Esophagus muscularis mucosa (tissue), 4 donors: ENCODE results near the gene TOLLIP. TPM values are rescaled to one million over a fixed set of nuclear protein-coding genes. Genes with fewer than 3 reads are reported as not detected.
A peak's percentile ranks its signal among the peaks of the same experiment; 100 is the strongest.
"Not testable (repeated sequence)": the region's sequence is repeated elsewhere in the genome, so short reads cannot be mapped to it uniquely, and the experiment has no call there.

Experiments
- DNase-seq: peaks from one replicate; pipeline ENCODE4 v3.0.0-alpha.2; 2017; ENCODE audit errors: extremely low spot score
- H3K27ac ChIP-seq, 4 donors: fragments of 200-600 bp; sonication (generic); replicated peaks in 1 of 4; 1 replicate in 3 of 4; 2 replicates in 1 of 4; pipeline ENCODE4 v1.5.1; 2016 to 2019; ENCODE audit warnings: mild to moderate bottlenecking in 1 of 4
- H3K27me3 ChIP-seq, 4 donors: fragments of 200-600 bp; sonication (generic); one replicate each; pipeline versions ENCODE4 v1.5.1 to v1.6.0; 2016 to 2019
- H3K36me3 ChIP-seq, 4 donors: fragments of 200-600 bp; sonication (generic); one replicate each; pipeline ENCODE4 v1.5.1; 2016 to 2019
- H3K4me1 ChIP-seq, 4 donors: fragments of 200-600 bp; sonication (generic); one replicate each; pipeline ENCODE4 v1.5.1; 2016 to 2019
- H3K4me3 ChIP-seq, 4 donors: fragments of 200-600 bp; sonication (generic); 1 replicate in 2 of 4; 2 replicates in 2 of 4; pipeline ENCODE4 v1.5.1; 2016 to 2019; ENCODE audit warnings: mild to moderate bottlenecking in 4 of 4, moderate library complexity in 1 of 4
- H3K9me3 ChIP-seq, 4 donors: fragments of 200-600 bp; sonication (generic); 1 replicate in 3 of 4; 2 replicates in 1 of 4; pipeline ENCODE4 v1.5.1; 2016 to 2019
- CTCF ChIP-seq, 3 experiments: fragments of 200-600 bp in 2 of 3; fragments of 450-650 bp in 1 of 3; sonication (generic) in 2 of 3; IDR thresholded peaks; one replicate each; pipeline ENCODE4 v1.5.1; 2017 to 2019; ENCODE audit warnings: antibody characterized with exemption in 3 of 3, mild to moderate bottlenecking in 2 of 3, moderate library complexity in 1 of 3
- EP300 ChIP-seq: sonication (generic); formaldehyde crosslinking; IDR thresholded peaks from one replicate; pipeline ENCODE4 v1.6.1; 2017; ENCODE audit warnings: antibody characterized with exemption
- POLR2A ChIP-seq: fragments of 450-650 bp; IDR thresholded peaks from one replicate; pipeline ENCODE4 v1.6.1; 2017; ENCODE audit warnings: antibody characterized with exemption, moderate library complexity, mild to moderate bottlenecking, low read depth
- POLR2AphosphoS5 ChIP-seq, 2 donors: sonication (generic); formaldehyde crosslinking; IDR thresholded peaks; one replicate each; pipeline ENCODE4 v1.6.1; 2017; ENCODE audit warnings: antibody characterized with exemption in 2 of 2
- WGBS: methylation state at CpG from one replicate; pipeline ENCODE4 v1.1.5; 2018; 5-methylcytosine and 5-hydroxymethylcytosine counted together
- intact Hi-C: fragments of 100-400 bp; cut with DNase I; formaldehyde crosslinking; loops from one replicate; pipeline ENCODE4 v1.15.1; 2023
- total RNA-seq, 4 donors: library from RNA; depleted of rRNA; stranded (reverse); fragments of >200 nt; gene quantifications; one replicate each; pipeline versions ENCODE4 v1.1.0 to v1.2.1, GENCODE V29; 2016

Gene TOLLIP
- total RNA-seq, 4 donors from 2014 or later, result 33.2 to 71.6 (median 58.6) TPM

- WGBS, result 94% methylated on average over 9 of the region's 9 CpGs
- TF ChIP-seq POLR2A (no peak), POLR2AphosphoS5 (IDR thresholded peaks at IDR 0.05) (no peak), CTCF (IDR thresholded peaks at IDR 0.05) (no peak), EP300 (no peak)
These were observed 41.9 kb downstream of the TOLLIP start for GRCh38 chr11:1267441-1268100.

DNA sequence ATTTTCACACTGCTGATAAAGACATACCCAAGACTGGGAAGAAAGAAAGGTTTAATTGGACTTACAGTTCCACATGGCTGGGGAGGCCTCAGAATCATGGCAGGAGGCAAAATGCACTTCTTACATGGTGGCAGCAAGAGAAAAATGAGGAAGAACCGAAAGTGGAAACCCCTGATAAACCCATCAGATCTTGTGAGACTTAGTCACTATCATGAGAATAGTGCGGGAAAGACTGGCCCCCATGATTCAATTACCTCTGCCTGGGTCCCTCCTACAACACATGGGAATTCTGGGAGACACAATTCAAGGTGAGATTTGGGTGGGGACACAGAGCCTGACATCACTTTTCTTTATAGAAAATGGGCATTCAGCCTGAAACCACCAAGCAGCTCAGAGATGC, 42.5 kb downstream of the TOLLIP start:
- peaks cover 12 to 19% (median 17%) of the 10 kb centered on the region in 4 donors for H3K4me1 ChIP-seq
- not testable (repeated sequence) for H3K27ac ChIP-seq, DNase-seq, H3K36me3 ChIP-seq, H3K27me3 ChIP-seq, H3K9me3 ChIP-seq, H3K4me3 ChIP-seq
- WGBS, result 92% methylated on average over 2 of the region's 2 CpGs
- intact Hi-C loops, result loop anchor here (10.0 kb wide), 2 partner anchors 68 to 118 kb away; partner anchors contain the start of gene BRSK2

More at GRCh38 chr11:1267441-1268100, 41.9 kb downstream of the TOLLIP start:
- H3K4me3 ChIP-seq, result no peak overlapping the region
- H3K36me3 ChIP-seq, result peaks cover 0 to 15% (median 4%) of the 10 kb centered on the region in 4 donors
- H3K27me3 ChIP-seq, result no peaks in the 10 kb centered on the region
- H3K4me1 ChIP-seq, result peaks cover 7 to 13% (median 13%) of the 10 kb centered on the region in 4 donors
- H3K27ac ChIP-seq, result no peak overlapping the region
- DNase-seq, result no peak
- intact Hi-C loops, result loop anchor here (10.0 kb wide), 2 partner anchors 67 to 117 kb away; partner anchors contain the start of gene BRSK2
- H3K9me3 ChIP-seq, result no peaks in the 10 kb centered on the region

DNA sequence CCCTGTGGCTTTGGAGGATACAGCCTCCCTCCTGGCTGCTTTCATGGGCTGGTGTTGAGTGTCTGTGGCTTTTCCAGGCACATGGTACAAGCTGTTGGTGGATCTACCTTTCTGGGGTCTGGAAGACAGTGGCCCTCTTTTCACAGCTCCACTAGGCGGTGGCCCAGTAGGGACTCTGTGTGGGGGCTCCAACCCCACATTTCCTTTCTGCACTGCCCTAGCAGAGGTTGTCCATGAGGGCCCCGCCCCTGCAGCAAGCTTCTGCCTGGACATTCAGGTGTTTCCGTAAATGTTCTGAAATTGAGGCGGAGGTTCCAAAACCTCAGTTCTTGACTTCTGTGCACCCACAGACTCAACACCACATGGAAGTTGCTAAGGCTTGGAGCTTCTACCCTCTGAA, 44.0 kb downstream of the TOLLIP start:
- intact Hi-C loops, result loop anchor here (10.0 kb wide), 2 partner anchors 69 to 119 kb away; partner anchors contain the start of gene BRSK2
- H3K36me3 ChIP-seq, H3K9me3 ChIP-seq, H3K27me3 ChIP-seq, H3K4me3 ChIP-seq, DNase-seq, H3K27ac ChIP-seq: not testable (repeated sequence)
- peaks cover 16 to 24% (median 21%) of the 10 kb centered on the region in 4 donors for H3K4me1 ChIP-seq
- WGBS, result 98% methylated on average over 4 of the region's 4 CpGs

DNA sequence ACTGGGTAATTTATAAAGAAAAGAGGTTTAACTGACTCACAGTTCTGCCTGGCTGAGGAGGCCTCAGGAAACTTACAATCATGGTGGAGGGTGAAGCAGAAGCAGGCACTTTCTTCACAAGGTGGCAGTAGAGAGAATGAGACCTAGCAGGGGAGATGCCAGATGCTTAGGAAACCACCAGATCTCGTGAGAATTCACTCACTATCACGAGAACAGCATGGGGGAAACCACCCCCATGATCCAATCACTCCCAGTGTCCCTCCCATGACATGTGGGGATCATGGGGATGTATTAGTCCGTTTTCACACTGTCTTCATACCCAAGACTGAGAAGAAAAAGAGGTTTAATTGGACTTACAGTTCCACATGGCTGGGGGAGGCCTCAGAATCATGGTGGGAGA, 45.0 kb downstream of the TOLLIP start:
- not testable (repeated sequence) for H3K36me3 ChIP-seq, H3K27me3 ChIP-seq, H3K9me3 ChIP-seq, H3K4me3 ChIP-seq, DNase-seq
- peaks cover 16 to 25% (median 23%) of the 10 kb centered on the region in 4 donors for H3K4me1 ChIP-seq
- intact Hi-C loops, result loop anchor here (5.0 to 10.0 kb wide), 4 partner anchors 43 to 258 kb away; partner anchors contain the start of genes BRSK2 and TOLLIP
- WGBS, result 17% methylated on average over 3 of the region's 3 CpGs
- TF ChIP-seq POLR2AphosphoS5 (IDR thresholded peaks at IDR 0.05), result peak in 1 of 2 donors; percentile 25
- peak; percentile 46 to 64 (median 54) for TF ChIP-seq CTCF (IDR thresholded peaks at IDR 0.05)
- peak overlapping the region in 3 of 4 donors; percentile 47 to 73 (median 54) for H3K27ac ChIP-seq

GRCh38 chr11:1263010-1263409, 46.4 kb downstream of the TOLLIP start:
- Histone ChIP-seq H3K4me3 (peak overlapping the region; percentile 51 to 65 (median 52)), H3K9me3 (no peaks in the 10 kb centered on the region), H3K27ac (peak overlapping the region; percentile 72 to 83 (median 78)), H3K4me1 (peaks cover 16 to 25% (median 23%) of the 10 kb centered on the region in 4 donors), H3K27me3 (no peaks in the 10 kb centered on the region), H3K36me3 (no peaks in the 10 kb centered on the region)
- DNase-seq, result no peak
- TF ChIP-seq CTCF (IDR thresholded peaks at IDR 0.05) (no peak), EP300 (no peak), POLR2AphosphoS5 (IDR thresholded peaks at IDR 0.05) (no peak), POLR2A (no peak)
- WGBS, result no CpG with 5 or more reads among the region's 7 CpGs
- intact Hi-C loops, result loop anchor here (5.0 to 10.0 kb wide), 4 partner anchors 44 to 259 kb away; partner anchors contain the start of genes BRSK2 and TOLLIP
